SK-N-MC (cell line): Measurements from ENCODE around the gene ZNF331.

Experiments
- DNase-seq: peaks from one replicate; pipeline ENCODE4 v3.0.0-alpha.2; 2011; ENCODE audit warnings: low read depth, low spot score
- H3K27ac ChIP-seq: fragments of 200-600 bp; sonication (generic); 2 replicates; pipeline ENCODE4 v1.5.1; 2016; ENCODE audit warnings: mixed run types
- H3K36me3 ChIP-seq: fragments of 200-600 bp; sonication (generic); 2 replicates; pipeline ENCODE4 v1.6.1; 2017; ENCODE audit warnings: antibody characterized with exemption, low read length, mixed read lengths; ENCODE audit not compliant: insufficient read depth
- H3K4me3 ChIP-seq: fragments of 200-600 bp; sonication (generic); 2 replicates; pipeline ENCODE4 v1.5.1; 2016
- H3K9ac ChIP-seq: fragments of 200-600 bp; sonication (generic); 2 replicates; pipeline ENCODE4 v1.8.0; 2017; ENCODE audit warnings: mixed run types, mixed read lengths; ENCODE audit not compliant: insufficient read length
- H3K9me3 ChIP-seq: fragments of 200-600 bp; sonication (generic); 2 replicates; pipeline ENCODE4 v1.6.1; 2017; ENCODE audit warnings: low read depth, mild to moderate bottlenecking, antibody characterized with exemption, low read length, moderate library complexity, mixed read lengths
- EZH2 ChIP-seq: fragments of 200-600 bp; sonication (generic); IDR thresholded peaks from one replicate; pipeline ENCODE4 v1.6.1; 2017; ENCODE audit warnings: antibody characterized with exemption
- FOXP2 ChIP-seq: optimal IDR thresholded peaks from 2 replicates; pipeline ENCODE3; 2011; ENCODE audit warnings: mild to moderate bottlenecking, moderate library complexity; ENCODE audit not compliant: insufficient read depth; ENCODE audit errors: extremely low read length, control extremely low read depth
- POLR2AphosphoS5 ChIP-seq: IDR thresholded peaks from 2 replicates; pipeline ENCODE4 v1.6.1; 2012; ENCODE audit warnings: mild to moderate bottlenecking, low read depth, low read length, borderline replicate concordance

Gene ZNF331

DNA sequence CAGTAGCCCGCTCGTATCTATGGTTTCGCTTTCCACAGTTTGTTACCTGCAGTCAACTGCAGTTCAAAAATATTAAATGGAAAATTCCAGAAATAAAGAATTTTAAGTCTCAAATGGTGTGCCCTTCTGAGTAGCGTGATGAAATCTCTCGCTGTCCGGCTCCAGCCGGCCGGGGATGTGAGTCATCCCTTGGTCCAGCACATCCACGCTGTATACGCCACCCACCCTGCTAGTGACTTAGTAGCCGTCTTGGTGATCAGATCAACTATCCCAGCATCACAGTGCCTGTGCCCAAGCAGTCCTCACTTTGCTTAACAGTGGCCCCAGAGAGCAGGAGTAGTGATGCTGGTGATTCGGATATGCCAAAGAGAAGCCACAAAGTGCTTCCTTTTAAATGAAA is 40.0 kb downstream of the ZNF331 start:
- Histone ChIP-seq H3K9ac (no peak overlapping the region), H3K4me3 (no peak overlapping the region), H3K36me3 (peaks cover 52% of the 10 kb centered on the region), H3K27ac (no peak overlapping the region), H3K9me3 (peaks cover 13% of the 10 kb centered on the region; the same call in 1 of the 2 replicates)
- TF ChIP-seq EZH2 = no peak
- TF ChIP-seq POLR2AphosphoS5 = no peak
- TF ChIP-seq FOXP2 = no peak
- no peak for DNase-seq

- DNase-seq = no peak
- H3K4me3 ChIP-seq = no peak overlapping the region
- H3K36me3 ChIP-seq = peaks cover 42% of the 10 kb centered on the region
- no peak overlapping the region for H3K27ac ChIP-seq
- TF ChIP-seq POLR2AphosphoS5 (no peak), EZH2 (no peak)
- peaks cover 13% of the 10 kb centered on the region; the same call in 1 of the 2 replicates for H3K9me3 ChIP-seq
- H3K9ac ChIP-seq = no peak overlapping the region
Observed at GRCh38 chr19:53579518-53579917, 41.6 kb downstream of the ZNF331 start.

DNA sequence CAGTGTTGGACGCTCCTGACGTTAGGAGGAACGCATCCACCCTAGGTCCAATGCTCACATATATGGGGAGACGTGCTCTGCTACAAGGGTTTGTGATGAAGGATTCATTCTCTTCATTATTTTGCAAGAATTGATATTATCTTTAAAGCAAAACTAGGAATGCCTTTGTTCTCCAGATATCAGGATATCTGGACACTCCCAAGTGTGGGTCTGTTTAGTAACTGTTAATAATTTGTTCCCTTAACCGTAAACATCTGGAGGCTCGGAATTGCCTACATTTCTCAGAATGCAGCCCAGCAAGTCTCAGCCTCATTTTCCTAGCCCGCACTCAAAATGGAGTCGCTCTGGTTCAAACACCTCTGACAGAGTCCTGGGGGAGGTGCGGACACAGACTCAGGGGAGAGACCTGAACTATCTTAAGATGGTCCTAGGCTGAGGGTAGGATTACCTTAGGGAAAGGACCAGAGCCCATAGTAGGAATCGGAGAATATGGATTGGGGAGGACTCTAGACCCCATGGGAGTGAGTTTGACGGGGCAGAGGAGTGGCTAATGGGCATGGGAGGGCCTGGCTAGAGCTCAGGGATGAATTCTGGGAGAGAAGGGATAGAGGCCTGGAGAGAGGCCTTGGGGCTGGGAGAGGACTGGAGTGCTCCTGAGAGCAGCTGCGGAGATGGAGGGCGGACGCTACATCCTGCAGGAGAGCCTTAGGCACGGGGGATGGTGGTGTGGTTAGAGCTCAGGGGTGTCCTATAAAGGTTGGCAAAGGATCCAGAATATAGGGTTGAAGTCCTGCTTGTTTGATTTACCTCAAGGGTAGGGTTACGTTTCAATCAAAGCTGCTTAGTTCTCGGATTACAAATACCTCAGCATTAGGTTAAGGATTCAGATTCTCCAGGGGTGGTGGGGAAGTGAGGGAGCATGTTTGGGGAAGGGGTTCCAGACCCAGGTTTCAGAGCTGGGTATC is 43.2 kb downstream of the ZNF331 start:
- peaks cover 32% of the 10 kb centered on the region for H3K36me3 ChIP-seq
- H3K9me3 ChIP-seq = peaks cover 13% of the 10 kb centered on the region; the same call in 1 of the 2 replicates
- DNase-seq = no peak
- H3K9ac ChIP-seq = no peak overlapping the region
- no peak for TF ChIP-seq POLR2AphosphoS5
- no peak overlapping the region for H3K27ac ChIP-seq
- no peak overlapping the region for H3K4me3 ChIP-seq

GRCh38 chr19:53581871-53582279 is 43.9 kb downstream of the ZNF331 start:
- Histone ChIP-seq H3K36me3 (peaks cover 25% of the 10 kb centered on the region), H3K4me3 (no peak overlapping the region), H3K27ac (no peak overlapping the region), H3K9ac (no peak overlapping the region), H3K9me3 (0 out of 2 replicates have a peak, but pooled peaks cover 10% of the 10 kb centered on the region)
- TF ChIP-seq EZH2 (no peak), FOXP2 (no peak)
- no peak for DNase-seq

GRCh38 chr19:53583181-53583580 is 45.2 kb downstream of the ZNF331 start:
- H3K9me3 ChIP-seq = no peaks in the 10 kb centered on the region
- no peak for TF ChIP-seq POLR2AphosphoS5
- TF ChIP-seq FOXP2 = no peak
- TF ChIP-seq EZH2 = no peak
- H3K36me3 ChIP-seq = peaks cover 12% of the 10 kb centered on the region; the same call in 1 of the 2 replicates

DNA sequence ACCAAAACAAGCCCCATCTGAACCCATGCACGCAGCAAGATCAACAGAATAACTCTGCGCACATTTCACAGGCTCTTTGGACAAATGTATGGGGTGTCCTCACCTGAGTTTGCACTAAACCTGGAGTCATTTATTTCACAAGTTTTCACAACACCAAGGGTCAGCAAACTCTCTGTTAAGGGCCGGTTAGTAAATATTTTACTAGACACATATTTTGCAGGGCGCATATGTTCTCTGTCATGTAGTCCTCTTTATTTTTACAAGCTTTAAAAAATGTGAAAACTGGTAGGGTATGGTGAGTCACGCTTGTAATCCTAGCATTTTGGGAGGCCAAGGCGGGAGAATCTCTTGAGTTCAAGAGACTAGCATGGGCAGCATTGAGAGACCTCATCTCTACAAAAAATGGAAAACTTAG is 48.3 kb downstream of the ZNF331 start:
- no peak for TF ChIP-seq EZH2
- Histone ChIP-seq H3K9me3 (no peaks in the 10 kb centered on the region), H3K9ac (no peak overlapping the region)

More at GRCh38 chr19:53583181-53583580, 45.2 kb downstream of the ZNF331 start:
- H3K27ac ChIP-seq = no peak overlapping the region
- H3K9ac ChIP-seq = no peak overlapping the region
- no peak overlapping the region for H3K4me3 ChIP-seq
- DNase-seq = no peak

DNA sequence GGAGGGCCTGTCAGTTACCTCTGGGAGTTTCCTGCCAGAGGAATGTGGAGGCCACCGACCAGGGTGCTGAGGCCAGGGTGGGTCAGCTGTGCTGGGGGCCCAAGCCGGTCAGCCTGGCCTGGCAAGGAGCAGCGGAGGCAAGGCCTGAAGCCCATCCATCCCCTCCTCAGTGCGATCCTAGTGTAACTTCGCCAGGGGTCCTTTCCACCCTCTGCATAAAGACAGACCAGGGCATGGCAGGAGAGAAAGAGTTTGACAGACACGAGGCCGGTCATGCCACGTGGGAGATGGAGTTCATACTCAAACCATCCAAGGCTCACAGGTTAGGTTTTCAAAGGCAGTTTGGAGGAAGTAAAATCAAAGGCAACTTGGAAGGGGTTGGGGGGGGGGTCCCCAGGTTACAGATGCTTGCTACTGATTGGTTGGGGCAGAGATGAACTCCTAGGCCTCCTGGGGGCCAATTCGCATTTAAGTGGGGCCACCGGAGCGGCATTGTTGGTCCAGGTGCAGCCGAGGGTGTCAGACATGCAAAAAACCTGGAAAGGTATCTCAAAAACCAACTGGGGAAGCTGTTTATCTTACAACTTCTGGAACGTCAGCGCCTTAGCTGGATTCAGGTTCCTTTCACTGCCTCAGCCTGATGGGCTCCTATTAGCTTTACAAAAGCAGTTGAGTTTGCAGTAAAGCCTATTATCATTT is 57.0 kb downstream of the ZNF331 start:
- Histone ChIP-seq H3K27ac (no peak overlapping the region), H3K9me3 (no peaks in the 10 kb centered on the region), H3K36me3 (no peaks in the 10 kb centered on the region), H3K4me3 (no peak overlapping the region), H3K9ac (no peak overlapping the region)
- no peak for DNase-seq
- no peak for TF ChIP-seq FOXP2
- TF ChIP-seq EZH2 = no peak
- no peak for TF ChIP-seq POLR2AphosphoS5

More for the DNA sequence above, 48.3 kb downstream of the ZNF331 start:
- DNase-seq = no peak
- Histone ChIP-seq H3K27ac (no peak overlapping the region), H3K36me3 (no peaks in the 10 kb centered on the region), H3K4me3 (no peak overlapping the region)

- Histone ChIP-seq H3K4me3 (no peak overlapping the region), H3K27ac (no peak overlapping the region)
Observed at GRCh38 chr19:53595510-53595867, 57.5 kb downstream of the ZNF331 start.

More at GRCh38 chr19:53595510-53595867, 57.5 kb downstream of the ZNF331 start:
- no peaks in the 10 kb centered on the region for H3K9me3 ChIP-seq
- H3K9ac ChIP-seq = no peak overlapping the region
- TF ChIP-seq EZH2 (no peak), FOXP2 (no peak), POLR2AphosphoS5 (no peak)
- DNase-seq = no peak
- no peaks in the 10 kb centered on the region for H3K36me3 ChIP-seq
